Psoas muscle (tissue), 8 donors: Measurements from ENCODE around the gene GPR176. TPM values are rescaled to one million over a fixed set of nuclear protein-coding genes. Genes with fewer than 3 reads are reported as not detected.

Experiments
- ATAC-seq, 4 donors: fragments of 200-7000 bp; cut with Tn5 transposase; one replicate each; pipeline ENCODE4 v1.9.1; 2020; ENCODE audit warnings: moderate library complexity in 3 of 4, mild to moderate bottlenecking in 2 of 4
- DNase-seq, 2 donors: peaks; one replicate each; pipeline ENCODE4 v3.0.0-alpha.2; 2020
- H3K27ac ChIP-seq: fragments of 200-600 bp; one replicate; pipeline ENCODE4 v1.8.0; 2022
- H3K27me3 ChIP-seq, 3 donors: fragments of 200-600 bp in 1 of 3; one replicate each; pipeline versions ENCODE4 v1.6.1 to v1.8.0; 2013 to 2022; ENCODE audit warnings: low read length in 2 of 3, mild to moderate bottlenecking in 2 of 3, moderate library complexity in 1 of 3; ENCODE audit not compliant: insufficient read depth in 3 of 3
- H3K36me3 ChIP-seq, 2 donors: fragments of 200-600 bp in 1 of 2; one replicate each; pipeline versions ENCODE4 v1.6.1 to v1.8.0; 2013 to 2022; ENCODE audit warnings: low read depth in 1 of 2, mild to moderate bottlenecking in 1 of 2, moderate library complexity in 1 of 2; ENCODE audit not compliant: insufficient read depth in 1 of 2
- H3K4me1 ChIP-seq: fragments of 200-600 bp; one replicate; pipeline ENCODE4 v1.8.0; 2022
- H3K4me3 ChIP-seq: fragments of 200-600 bp; one replicate; pipeline ENCODE4 v1.8.0; 2022; ENCODE audit warnings: mild to moderate bottlenecking
- H3K9me3 ChIP-seq: fragments of 200-600 bp; one replicate; pipeline ENCODE4 v1.8.0; 2022
- CTCF ChIP-seq: fragments of 200-600 bp; IDR thresholded peaks from one replicate; pipeline ENCODE4 v1.8.0; 2022; ENCODE audit warnings: antibody characterized with exemption
- WGBS, 3 donors: extraction: QIAGEN DNeasy Blood & Tissue Kit; methylation state at CpG; one replicate each; pipeline versions ENCODE4 v1.1.6 to v1.1.7; 2013; 5-methylcytosine and 5-hydroxymethylcytosine counted together
- intact Hi-C, 2 donors: fragments of 100-400 bp; cut with DNase I; formaldehyde crosslinking; loops; one replicate each; pipeline versions ENCODE4 v1.11.0 to v1.14.2; 2022
- polyA plus RNA-seq, 3 donors: library from polyadenylated mRNA; stranded (reverse); fragments of 200-250 nt; gene quantifications; one replicate each; pipeline ENCODE4 v1.2.3, GENCODE V29; 2013
- total RNA-seq, 4 donors: library from RNA; stranded (reverse); fragmentation: NEBNext Ultra II Directional in 2 of 4; extraction: Animal tissue kit (Norgen Biotek cat#: 25700) in 2 of 4; gene quantifications; one replicate each; pipeline versions ENCODE4 v1.2.1 to v1.2.4, GENCODE V29; 2021 to 2023
- donor health status: healthy with polysubstance abuse.
- donor health status: DM: no; HTN: no; CAD: no; lungs with moderate emphysema.
- donor health status: Bipolar disorder and iron deficiency.
- donor health status: healthy.
- donor health status: DM: yes; HTN: yes; CAD: no.
- donor health status: DM: no; HTN: no; CAD: no.
- donor health status: DM: no; HTN: no; CAD: no.
- donor health status: DM: yes; HTN: yes; CAD: no.

Gene GPR176
- total and polyA plus RNA-seq, 7 donors, result 0.30 to 1.3 (median 0.83) TPM

GRCh38 chr15:39834256-39834655 lies 85.8 kb downstream of the GPR176 start:
- TF ChIP-seq CTCF, result no peak
- Histone ChIP-seq H3K9me3 (no peaks in the 10 kb centered on the region), H3K4me3 (no peak overlapping the region), H3K36me3 (no peaks in the 10 kb centered on the region), H3K27ac (no peak overlapping the region), H3K4me1 (no peaks in the 10 kb centered on the region), H3K27me3 (no peaks in the 10 kb centered on the region)
- intact Hi-C loops, result no loop called here
- no peak for DNase-seq
- no peak for ATAC-seq

GRCh38 chr15:39833515-39833981 lies 86.5 kb downstream of the GPR176 start:
- intact Hi-C loops, result no loop called here
- ATAC-seq, result no peak
- no peak for DNase-seq

GRCh38 chr15:39830166-39830565 lies 89.9 kb downstream of the GPR176 start:
- intact Hi-C loops, result no loop called here
- Histone ChIP-seq H3K4me3 (no peak overlapping the region), H3K27ac (no peak overlapping the region), H3K27me3 (no peaks in the 10 kb centered on the region), H3K4me1 (no peaks in the 10 kb centered on the region), H3K36me3 (no peaks in the 10 kb centered on the region), H3K9me3 (no peaks in the 10 kb centered on the region)
- no peak for ATAC-seq
- TF ChIP-seq CTCF, result no peak
- WGBS, 3 donors, result 45 to 57% (median 52%) methylated on average over 1 of the region's 1 CpG
- DNase-seq, result no peak

More at GRCh38 chr15:39833515-39833981, 86.5 kb downstream of the GPR176 start:
- WGBS, 3 donors, result 58 to 79% (median 72%) methylated on average over 3 of the region's 3 CpGs
- no peaks in the 10 kb centered on the region for H3K27me3 ChIP-seq
- H3K27ac ChIP-seq, result no peak overlapping the region
- H3K4me3 ChIP-seq, result no peak overlapping the region
- H3K4me1 ChIP-seq, result no peaks in the 10 kb centered on the region
- no peak for TF ChIP-seq CTCF
- no peaks in the 10 kb centered on the region for H3K36me3 ChIP-seq
- H3K9me3 ChIP-seq, result no peaks in the 10 kb centered on the region

- H3K27me3 ChIP-seq, result no peaks in the 10 kb centered on the region
- TF ChIP-seq CTCF, result no peak
- H3K4me1 ChIP-seq, result no peaks in the 10 kb centered on the region
- intact Hi-C loops, result no loop called here
- no peaks in the 10 kb centered on the region for H3K9me3 ChIP-seq
- ATAC-seq (no peak), DNase-seq (no peak)
- H3K27ac ChIP-seq, result no peak overlapping the region
- H3K36me3 ChIP-seq, result no peaks in the 10 kb centered on the region
- WGBS, 3 donors, result 21 to 30% (median 22%) methylated on average over 6 of the region's 6 CpGs
- H3K4me3 ChIP-seq, result no peak overlapping the region
These were observed 91.6 kb downstream of the GPR176 start for GRCh38 chr15:39828374-39828931.

GRCh38 chr15:39826975-39827374 lies 93.1 kb downstream of the GPR176 start:
- no peaks in the 10 kb centered on the region for H3K4me1 ChIP-seq
- H3K9me3 ChIP-seq, result no peaks in the 10 kb centered on the region
- H3K27ac ChIP-seq, result no peak overlapping the region
- TF ChIP-seq CTCF, result no peak
- no peaks in the 10 kb centered on the region for H3K36me3 ChIP-seq
- no peak overlapping the region for H3K4me3 ChIP-seq
- 95 to 100% (median 97%) methylated on average over 2 of the region's 2 CpGs for WGBS, 3 donors
- DNase-seq (no peak), ATAC-seq (no peak)
- intact Hi-C loops, result no loop called here
- no peaks in the 10 kb centered on the region for H3K27me3 ChIP-seq
